Central memory CD4-positive, alpha-beta T cell (primary cell): ENCODE data around the gene NOL4L.

Experiments used
- DNase-seq: peaks from one replicate; pipeline ENCODE4 v3.0.0; 2022

The NOL4L gene

GRCh38 chr20:32454164-32455145 lies 130.7 kb downstream of the NOL4L start:
- DNase-seq: no peak

DNA sequence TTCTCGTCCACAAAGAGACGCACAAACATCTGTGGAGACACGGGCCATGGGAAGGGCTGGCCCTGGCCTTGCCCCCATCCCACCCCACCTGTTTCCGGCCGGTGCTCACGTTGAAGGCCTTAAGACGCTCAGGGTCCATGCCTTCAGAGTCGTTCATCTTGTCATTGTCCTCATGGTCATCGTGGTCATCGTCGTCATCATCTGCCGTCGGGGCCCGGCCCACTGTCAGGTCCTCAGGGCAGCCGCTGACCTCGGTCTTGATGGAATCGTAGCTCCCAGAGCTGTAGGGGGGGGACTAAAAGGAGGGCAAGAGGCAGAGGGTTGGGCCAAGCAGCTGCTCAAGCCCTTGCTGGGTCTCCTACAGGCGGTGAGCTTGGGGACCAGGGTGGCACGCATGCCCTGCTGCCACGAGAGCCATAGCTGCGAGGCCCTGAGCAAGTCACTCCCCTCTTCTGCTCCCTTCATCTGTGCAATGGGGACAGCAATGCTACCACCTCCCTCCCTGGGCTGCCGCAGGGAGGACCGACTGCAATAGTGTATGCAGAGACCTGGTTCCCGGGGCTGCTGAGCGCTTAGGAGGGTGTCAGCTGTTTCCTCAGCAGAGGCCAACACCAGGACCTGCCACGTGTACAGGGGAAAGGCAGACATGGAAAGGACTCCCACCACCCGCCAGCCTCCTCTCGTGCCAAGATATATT lies 131.5 kb downstream of the NOL4L start:
- no peak for DNase-seq

DNA sequence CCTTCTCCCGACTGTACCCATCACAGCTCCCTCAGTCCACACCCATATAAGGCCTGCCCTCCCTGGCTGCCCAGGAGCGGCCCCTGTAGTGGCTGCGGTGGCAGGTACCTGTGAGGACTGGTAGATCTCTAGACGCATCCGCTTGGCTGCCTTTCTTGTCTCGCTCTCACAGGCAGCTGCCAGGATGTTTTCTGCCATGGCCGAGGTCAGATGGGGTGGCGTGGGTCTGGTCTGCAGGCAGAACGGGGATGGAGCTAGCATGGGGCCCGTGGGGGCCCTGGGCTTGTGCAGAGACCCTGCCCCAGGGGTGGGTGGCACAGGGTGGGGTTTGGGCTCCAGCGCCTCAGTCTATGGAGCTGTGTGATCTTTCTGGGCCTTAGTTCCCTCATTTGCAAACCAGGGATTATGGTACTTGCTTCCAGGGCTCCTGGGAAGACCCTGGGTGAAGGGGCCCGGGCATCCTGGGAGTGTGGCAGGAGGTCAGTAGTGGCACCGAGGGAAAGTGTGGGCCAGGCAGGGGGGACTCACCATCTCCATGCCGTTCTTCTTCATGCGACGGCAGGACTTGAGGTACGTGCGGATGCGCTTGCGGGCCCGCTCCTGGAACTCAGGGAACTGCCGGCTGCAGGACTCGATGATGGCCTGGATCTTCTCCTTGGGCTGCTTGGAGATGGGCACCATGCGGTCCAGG lies 132.2 kb downstream of the NOL4L start:
- no peak for DNase-seq

DNA sequence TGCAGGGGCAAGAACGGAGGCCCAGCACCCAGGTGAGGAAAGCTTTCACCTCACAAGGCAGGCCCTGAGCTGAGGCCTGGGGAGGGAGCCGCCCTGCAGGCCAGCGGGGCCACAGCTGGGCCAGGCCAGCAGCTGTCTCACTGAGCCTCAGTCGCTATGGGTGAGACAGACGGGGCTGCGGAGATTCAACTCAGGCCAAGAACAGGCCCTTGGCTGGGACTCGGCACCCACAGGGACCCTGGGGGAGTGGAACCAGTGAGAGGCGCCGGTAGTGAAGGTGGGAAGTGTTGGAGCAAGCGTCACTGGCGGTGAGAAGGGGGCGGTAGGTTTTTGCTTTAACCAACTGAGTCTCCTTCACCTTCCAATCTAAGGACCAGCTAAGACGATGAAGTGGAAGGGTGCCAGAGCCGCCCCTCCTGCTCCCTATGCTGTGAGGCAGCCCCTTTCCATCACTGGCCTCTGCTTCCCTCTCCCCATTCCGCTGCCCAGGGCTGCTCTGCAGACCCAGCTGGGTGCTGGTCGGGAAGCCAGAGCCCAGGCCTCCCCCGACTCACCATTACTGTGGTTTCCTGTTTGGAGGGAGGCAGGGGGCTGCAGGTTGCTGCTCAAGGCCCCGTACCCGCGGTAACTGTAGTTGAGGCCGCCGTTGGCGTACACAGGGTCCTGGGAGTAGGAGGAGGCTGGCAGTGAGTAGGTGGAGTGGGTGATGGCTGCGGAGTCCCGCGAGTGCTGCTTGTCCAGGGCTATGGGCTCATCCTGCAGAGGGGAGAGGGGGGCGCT lies 133.3 kb downstream of the NOL4L start:
- DNase-seq: no peak

DNA sequence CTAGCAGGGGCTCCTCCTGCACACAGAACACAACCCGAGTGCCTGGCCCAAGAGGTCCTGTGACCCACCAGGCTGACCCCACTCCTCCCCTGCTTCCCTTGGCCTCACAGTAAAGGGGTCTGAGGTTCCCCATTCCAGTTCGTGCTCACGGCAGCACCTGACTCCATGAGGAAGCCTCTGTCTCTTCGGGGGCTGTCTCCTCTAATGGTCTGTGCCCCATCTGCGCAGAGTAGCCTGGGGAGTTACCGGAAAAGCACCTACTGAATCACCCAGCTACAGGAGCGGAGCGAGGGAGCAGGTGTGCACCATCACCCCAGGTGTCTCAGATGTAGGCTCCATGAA lies 133.8 kb downstream of the NOL4L start:
- no peak for DNase-seq

DNA sequence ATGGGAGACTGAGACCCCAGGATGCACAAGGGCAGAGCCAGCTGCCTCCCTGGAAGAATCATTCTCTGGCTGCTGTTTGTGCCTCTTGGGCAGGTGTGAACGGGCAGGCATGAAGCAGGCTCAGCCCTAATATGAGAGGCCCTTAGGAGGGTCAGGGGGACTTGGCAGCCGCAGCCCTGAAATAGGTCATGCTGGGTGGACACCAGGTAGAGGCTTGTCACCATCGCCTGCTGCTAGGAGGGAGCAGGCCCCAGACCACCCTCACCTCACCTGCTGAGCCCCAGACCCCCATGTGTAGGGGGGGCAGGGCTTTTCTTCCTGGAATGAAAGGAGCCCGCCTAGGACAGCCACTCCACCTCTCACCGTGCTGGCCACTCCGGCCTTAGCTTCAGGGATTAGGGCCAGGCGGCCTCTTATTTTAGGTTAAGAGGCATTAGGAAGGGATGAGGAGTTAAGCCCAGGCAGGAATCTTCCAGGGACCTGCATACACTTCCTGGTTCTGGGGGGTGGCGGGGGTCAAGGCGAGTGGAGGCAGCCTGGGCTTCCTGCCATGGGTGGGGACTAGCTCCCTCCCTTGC lies 134.6 kb downstream of the NOL4L start:
- DNase-seq: no peak

- no peak for DNase-seq
These were observed 135.2 kb downstream of the NOL4L start for GRCh38 chr20:32449890-32450401.

GRCh38 chr20:32449057-32449889 lies 135.9 kb downstream of the NOL4L start:
- DNase-seq: no peak

DNA sequence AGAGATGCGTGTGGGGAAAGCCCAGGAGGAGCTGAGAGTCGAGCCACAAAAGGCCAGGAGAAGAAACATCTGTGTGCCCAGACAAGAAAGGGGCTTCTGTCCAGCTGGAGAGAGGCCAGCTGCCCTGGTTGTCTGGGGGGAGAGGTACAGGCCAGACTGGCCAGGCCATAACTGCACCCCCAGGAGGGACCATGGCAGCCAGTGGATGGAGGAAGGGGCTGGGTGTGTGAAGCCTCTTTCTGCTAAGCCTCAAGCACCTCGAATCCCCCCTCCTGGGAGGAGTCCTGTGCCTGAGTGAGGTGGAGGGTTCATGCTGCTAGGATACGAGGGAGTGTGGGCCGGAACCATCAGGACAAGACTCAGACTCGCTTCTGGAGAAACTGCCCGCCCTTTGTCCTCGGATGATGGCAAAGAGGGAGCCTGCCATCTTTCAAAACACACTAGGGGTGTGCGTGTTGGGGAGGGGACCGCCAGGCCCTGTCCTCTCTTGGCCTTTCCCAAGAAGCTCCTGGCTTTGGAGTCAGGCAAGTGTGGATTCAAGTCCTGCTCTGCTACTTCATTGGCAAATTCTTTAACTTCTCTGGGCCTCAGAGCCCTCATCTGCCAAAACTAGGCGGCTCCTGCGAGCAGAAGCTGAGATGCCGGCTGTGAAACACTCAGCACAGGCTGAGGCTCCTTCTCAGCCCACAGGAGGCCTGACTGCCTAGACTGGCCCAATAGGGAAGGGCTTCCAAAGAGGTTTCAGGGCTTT lies 136.7 kb downstream of the NOL4L start:
- no peak for DNase-seq

DNA sequence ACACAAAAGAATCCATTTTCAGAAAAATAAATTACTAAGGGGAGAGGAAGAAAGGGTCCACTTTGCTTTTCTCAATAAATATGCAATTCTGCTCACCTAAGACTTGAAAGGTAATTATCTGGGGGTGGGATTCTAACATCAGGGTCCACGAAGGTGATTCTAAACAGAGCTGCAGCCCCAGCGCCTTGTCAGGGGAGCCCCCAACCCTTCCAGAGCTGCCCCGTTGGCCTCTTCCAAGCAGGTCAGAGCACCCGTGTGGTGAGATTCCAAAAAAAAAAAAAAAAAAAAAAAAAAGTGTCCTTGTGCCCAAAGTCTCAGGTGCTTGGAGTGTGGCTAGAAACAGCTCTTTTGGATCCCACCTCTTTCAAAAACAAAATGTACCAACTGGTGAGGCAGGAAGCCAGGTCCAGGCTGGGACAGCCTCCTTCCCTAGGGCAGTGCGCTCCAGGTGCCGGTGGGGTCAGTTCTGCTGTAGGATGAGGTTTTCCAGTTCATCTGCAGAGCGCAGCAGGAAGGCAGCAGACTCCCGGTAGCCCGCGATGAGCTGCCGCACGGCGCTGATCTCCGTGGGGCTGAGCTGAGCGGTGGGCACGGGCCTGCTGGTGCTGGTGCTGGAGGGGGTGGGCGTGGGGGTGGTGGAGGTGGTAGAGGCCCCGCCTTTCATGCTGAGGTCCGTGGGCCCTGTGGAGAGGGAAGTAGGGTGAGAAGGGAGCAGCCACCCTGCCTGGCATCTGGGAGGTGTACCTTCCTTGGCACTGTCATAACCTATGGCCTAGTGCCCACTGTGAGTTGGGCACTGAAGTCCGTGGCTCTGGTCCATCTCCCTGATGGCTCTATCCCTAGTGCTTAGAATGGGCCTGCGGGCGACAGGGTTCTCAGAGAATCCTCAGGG lies 137.8 kb downstream of the NOL4L start:
- no peak for DNase-seq

DNA sequence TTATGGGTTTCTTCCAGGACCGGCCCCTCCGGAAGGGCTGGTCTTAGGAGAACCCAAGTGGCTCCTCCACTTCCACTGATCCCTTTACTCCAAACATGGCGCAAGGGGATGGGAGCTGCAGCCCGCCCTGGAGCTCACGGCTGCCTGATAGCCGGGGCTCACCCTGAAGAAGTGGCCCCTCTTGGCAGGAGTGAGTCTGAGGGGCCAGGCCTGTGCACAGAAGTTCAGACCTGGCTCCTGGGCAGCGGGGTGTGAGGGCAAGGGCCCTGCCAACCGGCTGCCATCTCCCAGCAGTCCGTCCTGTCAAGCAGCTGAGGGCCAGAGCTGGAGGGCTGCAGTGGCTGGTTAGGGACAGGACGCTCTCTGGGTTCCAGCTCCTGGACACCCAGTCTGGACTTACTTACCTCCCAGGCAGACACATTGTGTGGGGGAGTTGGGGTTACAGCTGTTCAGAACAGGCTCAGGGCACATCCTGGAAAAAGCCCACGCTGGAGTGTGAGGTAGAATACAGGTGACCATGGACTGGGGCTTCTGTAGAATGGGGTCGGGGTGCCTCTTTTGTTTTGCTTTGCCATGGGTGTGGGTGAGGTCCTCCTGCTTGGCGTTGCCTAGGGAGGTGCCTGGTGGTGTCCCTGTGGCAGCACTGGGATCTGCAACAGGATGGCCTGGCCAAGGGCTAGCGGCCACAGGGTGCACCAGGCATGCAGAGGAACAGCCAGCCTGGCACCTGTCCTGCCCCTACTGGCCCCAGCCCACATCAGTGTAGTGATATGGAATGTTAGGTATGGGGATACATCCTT lies 138.6 kb downstream of the NOL4L start:
- DNase-seq: no peak

DNA sequence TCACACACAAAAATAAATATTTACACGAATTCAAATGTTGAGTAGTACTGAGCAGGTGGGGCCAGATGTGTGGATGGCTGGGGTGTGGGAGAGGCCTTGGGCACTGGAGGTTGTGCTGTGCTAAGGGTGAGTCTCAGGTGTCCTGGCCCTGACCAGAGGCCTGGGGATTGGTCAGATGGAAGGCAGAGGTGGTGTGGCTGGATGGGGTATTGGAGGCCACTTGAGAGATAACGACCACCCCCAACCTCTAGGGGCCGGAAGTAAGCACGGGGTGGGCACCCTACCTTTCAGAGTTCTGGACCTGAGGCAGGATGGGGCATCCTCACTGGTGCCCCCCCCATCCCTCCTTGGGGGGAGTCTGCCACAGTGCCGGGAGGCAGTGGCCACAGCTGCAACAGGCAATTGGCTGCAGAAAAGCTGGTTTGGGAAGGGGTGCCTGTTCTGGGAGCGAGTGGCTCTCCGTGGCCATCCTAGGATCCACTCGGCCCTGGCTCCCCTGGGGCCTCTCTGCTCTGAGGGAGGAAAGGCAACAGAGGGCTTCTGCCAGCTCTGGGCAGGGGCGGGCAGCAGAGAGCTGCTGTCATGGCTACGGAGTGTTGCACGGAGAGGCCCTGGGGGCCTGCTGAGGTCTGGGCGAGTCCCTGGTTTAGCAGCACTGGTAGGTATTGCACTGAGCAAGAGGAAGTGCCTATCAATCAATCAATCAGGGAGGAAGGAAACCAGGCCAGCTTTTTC lies 139.4 kb downstream of the NOL4L start:
- no peak for DNase-seq

DNA sequence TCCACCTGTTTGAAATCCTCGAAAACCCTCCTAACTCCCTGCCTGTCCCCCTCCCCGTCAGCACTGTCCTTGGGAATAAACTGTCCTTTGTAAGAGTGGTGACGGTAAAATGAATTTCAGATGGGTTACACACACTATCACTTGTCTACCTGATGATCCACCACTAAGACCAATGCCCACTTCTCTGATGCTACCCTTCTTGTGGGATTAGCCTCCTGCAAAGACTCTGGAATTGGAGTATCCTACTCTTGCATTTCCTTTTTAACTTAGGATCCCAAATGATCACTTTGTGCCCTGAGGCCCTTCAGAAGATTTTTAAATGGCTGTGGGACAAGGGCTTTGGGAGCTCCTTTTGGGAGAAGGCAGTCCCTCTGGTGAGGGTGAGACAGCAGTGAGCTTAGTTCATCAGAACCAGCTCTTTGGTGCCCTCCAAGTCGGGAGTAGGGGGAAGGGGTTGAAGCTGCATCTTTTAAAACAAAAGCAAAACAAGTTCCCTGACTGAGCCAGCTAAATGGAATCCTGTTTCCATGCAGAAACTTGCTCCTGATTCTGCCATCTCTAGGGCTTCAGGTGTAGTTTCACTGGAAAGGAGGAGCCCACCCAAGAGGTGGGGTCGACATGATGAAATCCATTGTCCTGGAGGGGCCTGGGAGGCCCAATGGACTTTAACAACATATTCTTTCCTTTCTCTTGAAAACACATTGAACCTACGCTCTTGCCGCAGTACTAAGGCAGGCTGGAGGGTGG lies 140.5 kb downstream of the NOL4L start:
- no peak for DNase-seq

- no peak for DNase-seq
These were observed 141.7 kb downstream of the NOL4L start for GRCh38 chr20:32443386-32443974.

DNA sequence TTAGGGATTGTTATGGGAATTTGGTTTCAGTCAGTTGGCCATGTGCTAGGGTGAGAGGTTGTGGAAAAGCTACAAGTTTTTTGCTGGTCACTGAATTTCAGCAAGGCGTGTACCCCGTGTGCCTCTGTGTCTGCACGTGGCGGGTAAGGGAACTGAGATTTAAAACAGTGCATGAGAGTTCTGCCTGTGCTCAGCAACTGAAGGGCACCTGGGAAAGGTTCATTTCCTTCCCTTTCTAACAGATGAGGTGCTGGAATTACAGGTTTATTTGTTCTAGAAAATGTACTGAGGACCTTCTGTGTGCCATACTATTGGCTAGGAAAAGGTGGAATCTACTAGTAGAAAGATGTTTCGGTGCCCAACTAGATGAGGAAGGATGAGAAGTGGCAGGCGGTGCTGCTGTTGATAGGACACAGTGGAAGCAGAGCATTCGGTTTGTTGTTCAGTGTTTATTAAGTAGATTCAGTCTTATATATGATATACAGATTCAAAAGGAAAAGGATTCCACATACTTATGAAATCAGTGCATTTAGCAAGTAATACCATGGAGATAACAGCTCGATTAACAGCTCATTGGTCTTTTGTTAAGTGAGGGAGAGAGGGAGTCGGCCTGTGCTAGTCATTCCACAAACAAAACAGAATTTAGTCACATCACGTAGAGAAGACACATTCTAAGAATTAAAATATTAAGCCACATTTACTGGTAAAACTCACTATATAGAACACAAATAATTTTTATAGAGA lies 142.3 kb downstream of the NOL4L start:
- DNase-seq: no peak

DNA sequence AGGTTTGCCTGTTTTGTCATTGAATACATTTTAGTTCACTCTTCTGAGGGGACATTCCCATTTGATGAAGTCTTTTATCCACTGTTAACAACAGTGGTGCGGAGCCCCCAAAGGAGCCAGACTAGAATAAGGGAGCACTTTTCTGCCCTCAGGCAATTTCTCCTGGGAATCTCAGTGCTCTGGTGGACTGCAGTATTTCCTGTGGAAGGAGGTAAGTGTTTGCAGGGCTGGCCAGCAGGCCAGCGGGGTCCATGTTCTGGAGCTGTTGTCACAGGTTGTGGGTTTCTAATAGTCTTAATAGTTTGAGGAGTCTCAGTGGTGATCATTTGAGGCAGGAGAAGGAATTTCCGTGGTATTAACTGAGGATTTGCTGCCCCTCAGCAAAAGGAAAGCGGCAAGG lies 143.5 kb downstream of the NOL4L start:
- no peak for DNase-seq
